SK-N-MC (cell line): ENCODE measurements around the gene ACSL4.

Experiments
- EZH2 ChIP-seq: fragments of 200-600 bp; sonication (generic); IDR thresholded peaks from one replicate; pipeline ENCODE4 v1.6.1; 2017; ENCODE audit warnings: antibody characterized with exemption
- POLR2AphosphoS5 ChIP-seq: IDR thresholded peaks from 2 replicates; pipeline ENCODE4 v1.6.1; 2012; ENCODE audit warnings: mild to moderate bottlenecking, low read depth, low read length, borderline replicate concordance

DNA sequence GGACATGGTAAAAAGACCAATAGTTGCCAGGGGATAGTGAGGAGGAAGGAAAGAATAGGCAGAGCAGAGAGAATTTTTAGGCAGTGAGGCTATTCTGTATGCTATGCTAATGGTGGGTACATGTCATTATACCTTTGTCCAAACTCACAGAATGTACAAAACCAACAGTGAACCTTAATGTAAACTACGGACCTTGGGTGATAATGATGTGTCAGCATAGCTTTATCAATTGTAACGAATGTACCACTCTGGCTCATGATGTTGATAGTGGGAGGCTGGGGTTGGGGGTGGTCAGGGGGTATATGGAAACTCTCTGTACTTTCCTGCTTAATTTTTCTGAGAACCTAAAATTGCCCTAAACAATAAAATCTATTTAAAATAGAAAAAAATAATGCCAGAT lies 37.7 kb upstream of the ACSL4 start:
- no peak for TF ChIP-seq EZH2
- no peak for TF ChIP-seq POLR2AphosphoS5
